H1 (cell line): ENCODE data around the gene OXLD1. TPM values are rescaled to one million over a fixed set of nuclear protein-coding genes. Genes with fewer than 3 reads are reported as not detected.

Experiments
- EZH2 ChIP-seq: fragments of 200-600 bp; sonication (generic); IDR thresholded peaks from 2 replicates; pipeline ENCODE4 v1.7.1; 2012; ENCODE audit warnings: low read depth, mild to moderate bottlenecking, moderate library complexity, low read length, inconsistent platforms; ENCODE audit not compliant: severe bottlenecking
- HDAC6 ChIP-seq: IDR thresholded peaks from one replicate; pipeline ENCODE4 v1.7.1; 2012; ENCODE audit warnings: low read depth, mild to moderate bottlenecking, inconsistent platforms, low read length, moderate library complexity
- JUN ChIP-seq: IDR thresholded peaks from 2 replicates; pipeline ENCODE4 v1.6.1; 2011; ENCODE audit warnings: low read depth, mild to moderate bottlenecking, improper control_type of control experiment, low read length
- KDM1A ChIP-seq: fragments of 200-600, 300-600 bp; sonication (generic); IDR thresholded peaks from 2 replicates; pipeline ENCODE4 v1.7.1; 2016; ENCODE audit warnings: mild to moderate bottlenecking, low read length, borderline replicate concordance
- NANOG ChIP-seq: IDR thresholded peaks from 2 replicates; pipeline ENCODE4 v1.6.1; 2011; ENCODE audit warnings: low read length, low read depth, mild to moderate bottlenecking, inconsistent platforms; ENCODE audit not compliant: insufficient read depth, poor library complexity, severe bottlenecking
- PHF8 ChIP-seq: fragments of 200-600 bp; sonication (generic); conservative IDR thresholded peaks from 2 replicates; pipeline ENCODE4 v1.7.1; 2012; ENCODE audit warnings: low read depth, mild to moderate bottlenecking, inconsistent platforms, low read length, moderate library complexity
- POLR2A ChIP-seq, 2 experiments: IDR thresholded peaks; 1 replicate in 1 of 2; 2 replicates in 1 of 2; pipeline ENCODE4 v1.6.1; 2011; ENCODE audit warnings: low read depth in 2 of 2, low read length in 2 of 2, mild to moderate bottlenecking in 2 of 2; ENCODE audit errors: control extremely low read depth in 1 of 2
- RAD21 ChIP-seq, 2 experiments: IDR thresholded peaks in 1 of 2; conservative IDR thresholded peaks in 1 of 2; 2 replicates each; pipeline ENCODE4 v1.6.1; 2011; ENCODE audit warnings: low read depth in 2 of 2, low read length in 2 of 2, improper control_type of control experiment in 1 of 2, inconsistent platforms in 1 of 2, mild to moderate bottlenecking in 1 of 2, moderate library complexity in 1 of 2
- SRF ChIP-seq: IDR thresholded peaks from 2 replicates; pipeline ENCODE4 v1.6.1; 2011; ENCODE audit warnings: mild to moderate bottlenecking, low read depth, low read length, moderate library complexity
- polyA plus RNA-seq, 7 experiments: library from polyadenylated mRNA; depleted of rRNA in 3 of 7; stranded (reverse) in 5 of 7; unstranded in 2 of 7; fragments of >200 nt in 5 of 7; fragments of 200-250 nt in 2 of 7; gene quantifications; 1 replicate in 5 of 7; 2 replicates in 1 of 7; 4 replicates in 1 of 7; pipeline versions ENCODE4 v1.2.1 to v1.2.3, GENCODE V29; 2011 to 2013; ENCODE audit warnings: missing spikeins in 2 of 7, mixed read lengths in 2 of 7
- total RNA-seq: library from RNA; stranded (reverse); fragmentation: NEBNext Ultra II Directional; extraction: Animal tissue kit (Norgen Biotek cat#: 25700); gene quantifications from 2 replicates; pipeline ENCODE4 v1.2.1, GENCODE V29; 2021
- TF ChIP-seq, protein P1 (sequence below): fragments of 300-600 bp; sonication (generic); IDR thresholded peaks from 2 replicates; pipeline ENCODE4 v1.7.1; 2012; ENCODE audit warnings: low read length, moderate library complexity, mild to moderate bottlenecking, inconsistent platforms; ENCODE audit not compliant: insufficient replicate concordance

OXLD1 gene
- total and polyA plus RNA-seq, 2 of the 8 experiments (the other 6 are each of a cell fraction or from before 2014, with no cell fraction given) = 41.5 to 61.9 TPM

DNA sequence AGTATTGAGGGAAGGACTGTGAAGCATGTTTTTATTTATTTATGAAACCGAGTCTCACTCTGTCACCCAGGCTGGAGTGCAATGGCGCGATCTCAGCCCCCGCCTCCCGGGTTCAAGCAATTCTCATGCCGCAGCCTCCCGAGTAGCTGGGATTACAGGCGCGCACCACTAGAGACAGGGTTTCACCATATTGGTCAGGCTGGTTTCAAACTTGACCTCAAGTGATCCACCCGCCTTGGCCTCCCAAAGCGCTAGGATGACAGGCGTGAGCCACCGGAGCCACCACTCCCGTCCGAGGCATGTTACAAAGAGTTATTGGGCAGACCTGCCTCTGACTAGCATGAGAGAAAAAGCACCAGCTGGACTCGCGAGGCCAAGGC is 39.8 kb upstream of the OXLD1 start (continued):
- TF ChIP-seq, protein P1, sequence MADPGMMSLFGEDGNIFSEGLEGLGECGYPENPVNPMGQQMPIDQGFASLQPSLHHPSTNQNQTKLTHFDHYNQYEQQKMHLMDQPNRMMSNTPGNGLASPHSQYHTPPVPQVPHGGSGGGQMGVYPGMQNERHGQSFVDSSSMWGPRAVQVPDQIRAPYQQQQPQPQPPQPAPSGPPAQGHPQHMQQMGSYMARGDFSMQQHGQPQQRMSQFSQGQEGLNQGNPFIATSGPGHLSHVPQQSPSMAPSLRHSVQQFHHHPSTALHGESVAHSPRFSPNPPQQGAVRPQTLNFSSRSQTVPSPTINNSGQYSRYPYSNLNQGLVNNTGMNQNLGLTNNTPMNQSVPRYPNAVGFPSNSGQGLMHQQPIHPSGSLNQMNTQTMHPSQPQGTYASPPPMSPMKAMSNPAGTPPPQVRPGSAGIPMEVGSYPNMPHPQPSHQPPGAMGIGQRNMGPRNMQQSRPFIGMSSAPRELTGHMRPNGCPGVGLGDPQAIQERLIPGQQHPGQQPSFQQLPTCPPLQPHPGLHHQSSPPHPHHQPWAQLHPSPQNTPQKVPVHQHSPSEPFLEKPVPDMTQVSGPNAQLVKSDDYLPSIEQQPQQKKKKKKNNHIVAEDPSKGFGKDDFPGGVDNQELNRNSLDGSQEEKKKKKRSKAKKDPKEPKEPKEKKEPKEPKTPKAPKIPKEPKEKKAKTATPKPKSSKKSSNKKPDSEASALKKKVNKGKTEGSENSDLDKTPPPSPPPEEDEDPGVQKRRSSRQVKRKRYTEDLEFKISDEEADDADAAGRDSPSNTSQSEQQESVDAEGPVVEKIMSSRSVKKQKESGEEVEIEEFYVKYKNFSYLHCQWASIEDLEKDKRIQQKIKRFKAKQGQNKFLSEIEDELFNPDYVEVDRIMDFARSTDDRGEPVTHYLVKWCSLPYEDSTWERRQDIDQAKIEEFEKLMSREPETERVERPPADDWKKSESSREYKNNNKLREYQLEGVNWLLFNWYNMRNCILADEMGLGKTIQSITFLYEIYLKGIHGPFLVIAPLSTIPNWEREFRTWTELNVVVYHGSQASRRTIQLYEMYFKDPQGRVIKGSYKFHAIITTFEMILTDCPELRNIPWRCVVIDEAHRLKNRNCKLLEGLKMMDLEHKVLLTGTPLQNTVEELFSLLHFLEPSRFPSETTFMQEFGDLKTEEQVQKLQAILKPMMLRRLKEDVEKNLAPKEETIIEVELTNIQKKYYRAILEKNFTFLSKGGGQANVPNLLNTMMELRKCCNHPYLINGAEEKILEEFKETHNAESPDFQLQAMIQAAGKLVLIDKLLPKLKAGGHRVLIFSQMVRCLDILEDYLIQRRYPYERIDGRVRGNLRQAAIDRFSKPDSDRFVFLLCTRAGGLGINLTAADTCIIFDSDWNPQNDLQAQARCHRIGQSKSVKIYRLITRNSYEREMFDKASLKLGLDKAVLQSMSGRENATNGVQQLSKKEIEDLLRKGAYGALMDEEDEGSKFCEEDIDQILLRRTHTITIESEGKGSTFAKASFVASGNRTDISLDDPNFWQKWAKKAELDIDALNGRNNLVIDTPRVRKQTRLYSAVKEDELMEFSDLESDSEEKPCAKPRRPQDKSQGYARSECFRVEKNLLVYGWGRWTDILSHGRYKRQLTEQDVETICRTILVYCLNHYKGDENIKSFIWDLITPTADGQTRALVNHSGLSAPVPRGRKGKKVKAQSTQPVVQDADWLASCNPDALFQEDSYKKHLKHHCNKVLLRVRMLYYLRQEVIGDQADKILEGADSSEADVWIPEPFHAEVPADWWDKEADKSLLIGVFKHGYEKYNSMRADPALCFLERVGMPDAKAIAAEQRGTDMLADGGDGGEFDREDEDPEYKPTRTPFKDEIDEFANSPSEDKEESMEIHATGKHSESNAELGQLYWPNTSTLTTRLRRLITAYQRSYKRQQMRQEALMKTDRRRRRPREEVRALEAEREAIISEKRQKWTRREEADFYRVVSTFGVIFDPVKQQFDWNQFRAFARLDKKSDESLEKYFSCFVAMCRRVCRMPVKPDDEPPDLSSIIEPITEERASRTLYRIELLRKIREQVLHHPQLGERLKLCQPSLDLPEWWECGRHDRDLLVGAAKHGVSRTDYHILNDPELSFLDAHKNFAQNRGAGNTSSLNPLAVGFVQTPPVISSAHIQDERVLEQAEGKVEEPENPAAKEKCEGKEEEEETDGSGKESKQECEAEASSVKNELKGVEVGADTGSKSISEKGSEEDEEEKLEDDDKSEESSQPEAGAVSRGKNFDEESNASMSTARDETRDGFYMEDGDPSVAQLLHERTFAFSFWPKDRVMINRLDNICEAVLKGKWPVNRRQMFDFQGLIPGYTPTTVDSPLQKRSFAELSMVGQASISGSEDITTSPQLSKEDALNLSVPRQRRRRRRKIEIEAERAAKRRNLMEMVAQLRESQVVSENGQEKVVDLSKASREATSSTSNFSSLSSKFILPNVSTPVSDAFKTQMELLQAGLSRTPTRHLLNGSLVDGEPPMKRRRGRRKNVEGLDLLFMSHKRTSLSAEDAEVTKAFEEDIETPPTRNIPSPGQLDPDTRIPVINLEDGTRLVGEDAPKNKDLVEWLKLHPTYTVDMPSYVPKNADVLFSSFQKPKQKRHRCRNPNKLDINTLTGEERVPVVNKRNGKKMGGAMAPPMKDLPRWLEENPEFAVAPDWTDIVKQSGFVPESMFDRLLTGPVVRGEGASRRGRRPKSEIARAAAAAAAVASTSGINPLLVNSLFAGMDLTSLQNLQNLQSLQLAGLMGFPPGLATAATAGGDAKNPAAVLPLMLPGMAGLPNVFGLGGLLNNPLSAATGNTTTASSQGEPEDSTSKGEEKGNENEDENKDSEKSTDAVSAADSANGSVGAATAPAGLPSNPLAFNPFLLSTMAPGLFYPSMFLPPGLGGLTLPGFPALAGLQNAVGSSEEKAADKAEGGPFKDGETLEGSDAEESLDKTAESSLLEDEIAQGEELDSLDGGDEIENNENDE = no peak
- no peak for TF ChIP-seq POLR2A (IDR thresholded peaks at IDR 0.05; ENCODE audit: control extremely low read depth in 1 of 2, low read depth in 2 of 2, low read length in 2 of 2)
- no peak for TF ChIP-seq JUN
- TF ChIP-seq EZH2 = no peak
- TF ChIP-seq HDAC6 = no peak
- no peak for TF ChIP-seq PHF8
- TF ChIP-seq KDM1A = no peak
- TF ChIP-seq NANOG = no peak
- no peak for TF ChIP-seq SRF
- TF ChIP-seq RAD21 (IDR thresholded peaks at IDR 0.05 in 1 of 2, conservative IDR thresholded peaks at IDR 0.05 in 1 of 2; ENCODE audit: low read depth in 2 of 2, low read length in 2 of 2) = no peak
